NT2/D1 (cell line): ENCODE results near the gene FZR1.

Experiments used
- SUZ12 ChIP-seq: IDR thresholded peaks from 2 replicates; pipeline ENCODE4 v1.6.1; 2011; ENCODE audit not compliant: insufficient read length, insufficient read depth; ENCODE audit errors: extremely low read depth
- YY1 ChIP-seq: IDR thresholded peaks from 2 replicates; pipeline ENCODE4 v1.6.1; 2011; ENCODE audit not compliant: insufficient read length, insufficient read depth
- ZNF274 ChIP-seq: IDR thresholded peaks from 2 replicates; pipeline ENCODE4 v1.6.1; 2011; ENCODE audit warnings: mild to moderate bottlenecking, low read depth, low read length

GRCh38 chr19:3479177-3479833 lies 26.8 kb upstream of the FZR1 start:
- TF ChIP-seq SUZ12 = no peak
- no peak for TF ChIP-seq YY1
- no peak for TF ChIP-seq ZNF274
